NCI-H187 (cell line): Measurements from ENCODE around the gene RBMS3.
"Not testable (repeated sequence)": the region's sequence is repeated elsewhere in the genome, so short reads cannot be mapped to it uniquely, and the experiment has no call there.

Experiments used
- DNase-seq, 2 experiments: peaks; one replicate each; lab custom pipeline; 2025; lab: John Stamatoyannopoulos, UW

The RBMS3 gene

GRCh38 chr3:29429055-29429679 is 148.3 kb downstream of the RBMS3 start:
- DNase-seq, result no peak

- no peak for DNase-seq
These were observed 149.7 kb downstream of the RBMS3 start for GRCh38 chr3:29430558-29430971.

- no peak for DNase-seq
These were observed 155.9 kb downstream of the RBMS3 start for GRCh38 chr3:29436612-29437323.

GRCh38 chr3:29438580-29438979 is 157.7 kb downstream of the RBMS3 start:
- no peak for DNase-seq

GRCh38 chr3:29440413-29441305 is 159.8 kb downstream of the RBMS3 start:
- DNase-seq, result peak; percentile 34 to 49

- DNase-seq, result no peak
These were observed 160.6 kb downstream of the RBMS3 start for GRCh38 chr3:29441422-29441821.

GRCh38 chr3:29447946-29448627 is 167.2 kb downstream of the RBMS3 start:
- DNase-seq, result peak in 1 of 2 experiments; percentile 3

- no peak for DNase-seq
These were observed 171.0 kb downstream of the RBMS3 start for GRCh38 chr3:29451920-29452319.

GRCh38 chr3:29452934-29453283 is 172.0 kb downstream of the RBMS3 start:
- DNase-seq, result no peak

GRCh38 chr3:29453284-29454001 is 172.6 kb downstream of the RBMS3 start:
- no peak for DNase-seq

GRCh38 chr3:29454161-29454611 is 173.3 kb downstream of the RBMS3 start:
- DNase-seq, result no peak

- DNase-seq, result no peak
These were observed 176.0 kb downstream of the RBMS3 start for GRCh38 chr3:29456901-29457300.

GRCh38 chr3:29463304-29463703 is 182.4 kb downstream of the RBMS3 start:
- no peak for DNase-seq

GRCh38 chr3:29465836-29466235 is 185.0 kb downstream of the RBMS3 start:
- no peak for DNase-seq

- no peak for DNase-seq
These were observed 185.6 kb downstream of the RBMS3 start for GRCh38 chr3:29466442-29466841.

- DNase-seq, result no peak
These were observed 187.3 kb downstream of the RBMS3 start for GRCh38 chr3:29468187-29468586.

GRCh38 chr3:29473481-29474170 is 192.8 kb downstream of the RBMS3 start:
- not testable (repeated sequence) for DNase-seq

- DNase-seq, result no peak
These were observed 194.5 kb downstream of the RBMS3 start for GRCh38 chr3:29475305-29475840.

- no peak for DNase-seq
These were observed 195.0 kb downstream of the RBMS3 start for GRCh38 chr3:29475854-29476253.

GRCh38 chr3:29478611-29479010 is 197.7 kb downstream of the RBMS3 start:
- DNase-seq, result no peak

GRCh38 chr3:29481249-29481648 is 200.4 kb downstream of the RBMS3 start:
- no peak for DNase-seq
